Endothelial cell of umbilical vein (primary cell): ENCODE measurements around the gene LAMB1. TPM values are rescaled to one million over a fixed set of nuclear protein-coding genes. Genes with fewer than 3 reads are reported as not detected.

Experiments
- BruUV-seq: library from RNA; stranded (reverse); fragments of 400-500 nt; replicated peaks from 2 replicates; lab custom pipeline; 2021; lab: Mats Ljungman, UMichigan
- CTCF ChIA-PET: fragments of 300-600, 350-600 bp; sonication (Branson Sonifier 250); formaldehyde crosslinking; loops from one replicate; lab custom pipeline; 2021; ENCODE audit warnings: antibody characterized with exemption, inconsistent platforms; lab: Charles Lee
- POLR2A ChIA-PET: fragments of 300-600, 350-600 bp; sonication (Branson Sonifier 250); formaldehyde crosslinking; loops from one replicate; lab custom pipeline; 2021; ENCODE audit warnings: antibody characterized with exemption, inconsistent platforms; lab: Charles Lee
- DNase-seq: peaks from one replicate; pipeline ENCODE4 v3.0.0-alpha.2; 2011; ENCODE audit warnings: low read depth, low spot score
- FAIRE-seq: peaks from 2 replicates; lab custom pipeline; 2011; peaks lifted over from hg19 to GRCh38; lab: Jason Lieb, UNC
- H2AFZ ChIP-seq: 2 replicates; pipeline ENCODE4 v1.6.0; 2012; ENCODE audit warnings: low read depth, low read length, control low read depth, inconsistent platforms
- H3K27ac ChIP-seq: 2 replicates; pipeline ENCODE4 v1.5.1; 2011; ENCODE audit warnings: low read depth, mild to moderate bottlenecking, control low read depth, low read length, moderate library complexity; ENCODE audit not compliant: insufficient read depth
- H3K27me3 ChIP-seq, 2 experiments: 2 replicates each; pipeline versions ENCODE4 v1.6.0 to v1.6.1; 2011; ENCODE audit warnings: low read length in 2 of 2, mixed read lengths in 1 of 2; ENCODE audit not compliant: control insufficient read depth in 2 of 2, insufficient read depth in 2 of 2
- H3K36me3 ChIP-seq, 2 experiments: 2 replicates in 1 of 2; 3 replicates in 1 of 2; pipeline ENCODE4 v1.5.1; 2011; ENCODE audit warnings: low read length in 2 of 2, mild to moderate bottlenecking in 1 of 2, moderate library complexity in 1 of 2; ENCODE audit not compliant: control insufficient read depth in 2 of 2, insufficient read depth in 2 of 2; ENCODE audit errors: extremely low read depth in 1 of 2
- H3K4me1 ChIP-seq: 3 replicates; pipeline ENCODE4 v1.5.1; 2011; ENCODE audit warnings: mild to moderate bottlenecking, low read length; ENCODE audit not compliant: control insufficient read depth, insufficient read depth; ENCODE audit errors: extremely low read depth
- H3K4me2 ChIP-seq: 2 replicates; pipeline ENCODE4 v1.6.1; 2011; ENCODE audit warnings: low read length, control low read depth, mixed read lengths; ENCODE audit not compliant: insufficient read depth
- H3K4me3 ChIP-seq, 3 experiments: fragments of 200-600 bp in 1 of 3; sonication (generic), shearing (Covaris generic) in 1 of 3; replicated peaks in 1 of 3; 2 replicates each; pipeline ENCODE4 v1.5.1; 2011 to 2016; ENCODE audit warnings: control low read depth in 3 of 3, low read length in 3 of 3, mild to moderate bottlenecking in 2 of 3, inconsistent platforms in 1 of 3, low read depth in 1 of 3, moderate library complexity in 1 of 3; ENCODE audit not compliant: insufficient read depth in 1 of 3
- H3K79me2 ChIP-seq: 2 replicates; pipeline ENCODE4 v1.6.0; 2012; ENCODE audit warnings: low read length, inconsistent platforms; ENCODE audit not compliant: control insufficient read depth, insufficient read depth
- H3K9ac ChIP-seq: replicated peaks from 2 replicates; pipeline ENCODE3; 2011; ENCODE audit warnings: low read length, control low read depth; ENCODE audit not compliant: insufficient read depth; ENCODE audit errors: extremely low read depth
- H3K9me1 ChIP-seq: replicated peaks from 3 replicates; pipeline ENCODE4 v1.6.0; 2011; ENCODE audit warnings: mild to moderate bottlenecking, low read length; ENCODE audit not compliant: control insufficient read depth, insufficient read depth; ENCODE audit errors: extremely low read depth
- H3K9me3 ChIP-seq: replicated peaks from 2 replicates; pipeline ENCODE4 v1.5.1; 2012; ENCODE audit warnings: low read length, inconsistent platforms; ENCODE audit not compliant: control insufficient read depth, insufficient read depth
- H4K20me1 ChIP-seq: replicated peaks from 2 replicates; pipeline ENCODE3; 2011; ENCODE audit warnings: mild to moderate bottlenecking, low read length; ENCODE audit not compliant: control insufficient read depth, insufficient read depth; ENCODE audit errors: extremely low read depth
- CTCF ChIP-seq, 2 donors: IDR thresholded peaks; 1 replicate in 1 of 2; 2 replicates in 1 of 2; pipeline ENCODE4 v1.5.1; 2011; ENCODE audit warnings: low read length in 2 of 2, mild to moderate bottlenecking in 2 of 2, moderate library complexity in 2 of 2, control low read depth in 1 of 2, inconsistent platforms in 1 of 2, low read depth in 1 of 2; ENCODE audit not compliant: insufficient read depth in 1 of 2; ENCODE audit errors: extremely low read depth in 1 of 2
- EZH2 ChIP-seq: IDR thresholded peaks from 2 replicates; pipeline ENCODE4 v1.6.1; 2012; ENCODE audit warnings: borderline replicate concordance, low read depth, mild to moderate bottlenecking, moderate library complexity, low read length, inconsistent platforms; ENCODE audit not compliant: severe bottlenecking
- FOS ChIP-seq: IDR thresholded peaks from 2 replicates; pipeline ENCODE4 v1.6.1; 2011; ENCODE audit warnings: mild to moderate bottlenecking, low read length, moderate library complexity, borderline replicate concordance; ENCODE audit not compliant: insufficient read depth
- GATA2 ChIP-seq: IDR thresholded peaks from 2 replicates; pipeline ENCODE4 v1.7.0; 2011; ENCODE audit warnings: low read depth, mild to moderate bottlenecking, moderate library complexity, mixed read lengths, low read length; ENCODE audit not compliant: insufficient read length, insufficient read depth
- JUN ChIP-seq: IDR thresholded peaks from 2 replicates; pipeline ENCODE4 v1.6.1; 2011; ENCODE audit warnings: borderline replicate concordance, low read depth; ENCODE audit not compliant: insufficient read length, insufficient read depth
- MAX ChIP-seq: IDR thresholded peaks from 2 replicates; pipeline ENCODE4 v1.6.1; 2011; ENCODE audit not compliant: insufficient read depth, insufficient read length
- MYC ChIP-seq: IDR thresholded peaks from one replicate; pipeline ENCODE4 v1.6.1; 2011; ENCODE audit warnings: mild to moderate bottlenecking, low read depth, low read length
- POLR2A ChIP-seq: IDR thresholded peaks from 2 replicates; pipeline ENCODE4 v1.6.1; 2012; ENCODE audit warnings: low read depth, mild to moderate bottlenecking, control low read depth, low read length
- POLR2AphosphoS5 ChIP-seq: IDR thresholded peaks from 2 replicates; pipeline ENCODE4 v1.6.1; 2012; ENCODE audit warnings: low read depth, mild to moderate bottlenecking, control low read depth, low read length, moderate library complexity; ENCODE audit not compliant: insufficient read depth
- dilution Hi-C: fragments of 300-500 bp; cut with MboI; formaldehyde crosslinking; loops from one replicate; pipeline ENCODE4 v1.15.0; 2019; ENCODE audit warnings: low sequenced_read_pairs; ENCODE audit not compliant: extremely low pct_ligation_motif_present
- intact Hi-C: fragments of 100-400 bp; cut with micrococcal nuclease; formaldehyde crosslinking; loops from one replicate; pipeline ENCODE4 v1.10.0; 2022
- polyA plus RNA-seq, 4 experiments: library from polyadenylated mRNA; depleted of rRNA in 3 of 4; stranded (reverse) in 3 of 4; unstranded in 1 of 4; fragments of >200 nt; gene quantifications; 2 replicates each; pipeline versions ENCODE4 v1.2.1 to v1.2.3, GENCODE V29; 2011 to 2012; ENCODE audit warnings: missing spikeins in 1 of 4
- total RNA-seq: library from RNA; stranded (reverse); gene quantifications from 2 replicates; pipeline ENCODE4 v1.2.3, GENCODE V29; 2021

The LAMB1 gene
- total and polyA plus RNA-seq, 2 donors (not counting 3 experiments of a cell fraction or from before 2014, with no cell fraction given): 588 to 703 TPM

- Histone ChIP-seq H3K9me3 (no peaks in the 10 kb centered on the region), H3K79me2 (peaks cover 60% of the 10 kb centered on the region), H2AFZ (no peak overlapping the region), H3K9me1 (no peaks in the 10 kb centered on the region), H3K36me3 (peaks cover 6 to 26% of the 10 kb centered on the region in 2 experiments), H3K4me2 (peak overlapping the region; percentile 89), H3K4me3 (peak overlapping the region; percentile 4 to 90 (median 6)), H4K20me1 (no peaks in the 10 kb centered on the region), H3K4me1 (peaks cover 74% of the 10 kb centered on the region), H3K27me3 (no peaks in the 10 kb centered on the region), H3K9ac (peak overlapping the region; percentile 97), H3K27ac (peak overlapping the region; percentile 99)
- POLR2A ChIA-PET: interaction anchor here (0.5 to 1.4 kb wide), 2 partner anchors 32 to 96 kb away, joined by 3 to 4 read pairs; no protein-coding TSS in a partner anchor
- peak; percentile 18 for FAIRE-seq
- intact Hi-C loops: loop anchor here (10.0 kb wide), 1 partner anchor 254 kb away; the partner anchor contains the start of gene CBLL1
- CTCF ChIA-PET: interaction anchor here (1.1 to 13.4 kb wide), 7 partner anchors 9 to 499 kb away, joined by 3 to 284 read pairs (median 4); no protein-coding TSS in a partner anchor
- TF ChIP-seq CTCF (IDR thresholded peaks at IDR 0.05; ENCODE audit: extremely low read depth in 1 of 2, insufficient read depth in 1 of 2, low read depth in 1 of 2, low read length in 2 of 2): no peak
- peak; percentile 52 for TF ChIP-seq GATA2
- TF ChIP-seq FOS: no peak
- no peak for TF ChIP-seq MYC
- peak; percentile 11 for TF ChIP-seq POLR2AphosphoS5
- TF ChIP-seq POLR2A: peak; percentile 36
- TF ChIP-seq JUN: no peak
- no peak for TF ChIP-seq EZH2
- no peak for TF ChIP-seq MAX
- no TSS peak for BruUV-seq
- peak; percentile 48 for DNase-seq
- dilution Hi-C loops: no loop called here
These were observed 4.1 kb downstream of the LAMB1 start for GRCh38 chr7:107998660-107999480.
